GM21515 (cell line): ENCODE measurements around the gene DAZL.
"Not testable (repeated sequence)": the region's sequence is repeated elsewhere in the genome, so short reads cannot be mapped to it uniquely, and the experiment has no call there.

Experiments used
- ATAC-seq: cut with Tn5 transposase; IDR thresholded peaks from one replicate; pipeline ENCODE4 v1.9.1; 2021; ENCODE audit not compliant: unreplicated experiment

The DAZL gene

GRCh38 chr3:16604887-16605602 is at the start of gene DAZL:
DAZL (minus strand) TSS chr3:16605423; CDS start chr3:16605205, 218 bp downstream.
- ATAC-seq, result no peak

GRCh38 chr3:16654976-16655375 is 49.8 kb upstream of the DAZL start:
- ATAC-seq, result no peak

- no peak for ATAC-seq
Measured at GRCh38 chr3:16653712-16654111, 48.5 kb upstream of the DAZL start.

DNA sequence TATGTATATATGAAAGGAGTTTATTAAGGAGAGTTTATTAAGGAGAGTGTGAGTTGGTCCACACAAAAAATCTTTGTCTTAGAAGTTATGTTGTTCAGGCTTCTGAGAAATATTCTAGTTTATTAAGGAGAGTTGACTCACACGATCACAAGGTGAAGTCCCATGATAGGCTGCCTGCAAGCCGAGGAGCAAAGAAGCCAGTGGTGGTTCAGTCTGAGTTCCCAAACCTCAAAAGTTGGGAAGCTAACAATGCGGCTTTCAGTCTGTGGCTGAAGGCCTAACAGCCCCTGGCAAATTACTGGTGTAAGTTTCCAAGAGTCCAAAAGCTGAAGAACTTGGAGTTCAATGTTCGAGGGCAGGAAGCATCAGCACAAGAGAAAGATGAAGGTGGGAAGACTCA is 42.4 kb upstream of the DAZL start:
- no peak for ATAC-seq

- ATAC-seq, result no peak
Measured at GRCh38 chr3:16639806-16640205, 34.6 kb upstream of the DAZL start.

DNA sequence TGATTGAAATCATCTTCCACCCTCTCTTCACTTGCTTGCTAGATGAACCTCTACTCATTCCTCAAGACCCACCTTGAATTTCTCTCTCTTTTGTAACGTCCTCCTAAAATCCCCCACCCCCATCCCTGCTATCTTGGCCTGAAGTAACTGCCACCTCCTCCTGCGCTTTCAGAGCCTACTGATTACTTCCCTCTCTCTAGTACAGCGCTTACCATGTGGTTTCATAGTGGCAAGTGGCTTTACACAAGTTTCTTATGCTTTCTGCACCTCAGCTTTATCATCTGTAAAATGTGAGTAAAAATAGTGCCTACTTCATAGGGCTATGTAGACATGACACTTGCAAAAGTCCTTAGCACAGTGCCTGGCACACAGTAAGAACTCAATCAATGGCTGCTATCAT is 28.7 kb upstream of the DAZL start:
- no peak for ATAC-seq

DNA sequence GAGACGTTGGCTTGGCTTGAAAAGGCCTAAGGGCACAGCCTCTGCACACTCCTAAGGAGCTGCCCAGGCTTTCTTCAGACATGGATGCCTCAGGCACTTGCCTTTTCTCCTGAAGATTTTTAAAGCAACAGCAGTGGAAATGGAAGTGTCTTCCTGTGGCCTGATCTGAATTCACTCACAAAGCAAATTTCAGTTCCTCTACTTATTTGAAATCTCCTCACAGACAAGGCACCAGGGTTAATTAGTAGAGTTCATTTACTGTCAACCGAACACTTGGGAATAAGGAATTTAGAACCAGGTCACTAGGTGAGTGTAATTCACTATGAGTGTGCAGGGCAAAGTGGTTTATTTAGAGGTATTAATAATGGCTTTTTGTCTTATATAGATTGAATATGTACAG is 27.2 kb upstream of the DAZL start:
- no peak for ATAC-seq

DNA sequence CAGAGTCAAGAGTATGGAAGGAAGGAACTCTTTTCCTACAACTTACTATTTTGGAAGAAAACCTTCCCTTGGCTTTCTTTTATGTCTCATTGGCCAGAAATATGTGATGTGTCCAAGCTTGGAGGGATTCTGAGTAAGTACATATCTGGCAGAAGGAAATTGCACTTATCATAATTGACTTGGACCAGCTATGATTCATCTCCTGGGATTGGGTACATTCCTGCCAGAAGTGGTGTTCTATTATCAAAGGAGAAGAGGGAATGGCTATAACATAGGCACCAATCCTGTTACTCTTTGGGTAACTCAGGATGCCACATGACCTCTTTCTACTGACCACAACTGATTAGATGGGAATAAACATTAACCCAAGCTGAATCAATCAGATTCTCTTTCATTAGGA is 13.5 kb upstream of the DAZL start:
- no peak for ATAC-seq

DNA sequence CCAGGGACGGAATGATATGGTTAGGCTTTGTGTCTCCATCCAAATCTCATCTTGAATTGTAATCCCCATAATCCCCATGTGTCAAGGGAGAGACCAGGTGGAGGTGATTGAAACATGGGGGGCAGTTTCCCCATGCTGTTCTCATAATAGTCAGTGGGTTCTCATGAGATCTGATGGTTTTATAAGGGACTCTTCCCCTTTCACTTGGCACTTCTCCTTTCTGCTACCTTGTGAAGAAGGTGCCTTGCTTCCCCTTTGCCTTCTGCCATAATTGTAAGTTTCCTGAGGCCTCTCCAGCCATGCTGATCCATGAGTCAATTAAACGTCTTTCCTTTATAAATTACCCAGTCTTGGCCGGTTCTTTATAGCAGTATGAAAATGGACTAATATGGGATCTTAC is 11.9 kb upstream of the DAZL start:
- ATAC-seq, result not testable (repeated sequence)

- no peak for ATAC-seq
Measured at GRCh38 chr3:16616083-16616482, 10.9 kb upstream of the DAZL start.

DNA sequence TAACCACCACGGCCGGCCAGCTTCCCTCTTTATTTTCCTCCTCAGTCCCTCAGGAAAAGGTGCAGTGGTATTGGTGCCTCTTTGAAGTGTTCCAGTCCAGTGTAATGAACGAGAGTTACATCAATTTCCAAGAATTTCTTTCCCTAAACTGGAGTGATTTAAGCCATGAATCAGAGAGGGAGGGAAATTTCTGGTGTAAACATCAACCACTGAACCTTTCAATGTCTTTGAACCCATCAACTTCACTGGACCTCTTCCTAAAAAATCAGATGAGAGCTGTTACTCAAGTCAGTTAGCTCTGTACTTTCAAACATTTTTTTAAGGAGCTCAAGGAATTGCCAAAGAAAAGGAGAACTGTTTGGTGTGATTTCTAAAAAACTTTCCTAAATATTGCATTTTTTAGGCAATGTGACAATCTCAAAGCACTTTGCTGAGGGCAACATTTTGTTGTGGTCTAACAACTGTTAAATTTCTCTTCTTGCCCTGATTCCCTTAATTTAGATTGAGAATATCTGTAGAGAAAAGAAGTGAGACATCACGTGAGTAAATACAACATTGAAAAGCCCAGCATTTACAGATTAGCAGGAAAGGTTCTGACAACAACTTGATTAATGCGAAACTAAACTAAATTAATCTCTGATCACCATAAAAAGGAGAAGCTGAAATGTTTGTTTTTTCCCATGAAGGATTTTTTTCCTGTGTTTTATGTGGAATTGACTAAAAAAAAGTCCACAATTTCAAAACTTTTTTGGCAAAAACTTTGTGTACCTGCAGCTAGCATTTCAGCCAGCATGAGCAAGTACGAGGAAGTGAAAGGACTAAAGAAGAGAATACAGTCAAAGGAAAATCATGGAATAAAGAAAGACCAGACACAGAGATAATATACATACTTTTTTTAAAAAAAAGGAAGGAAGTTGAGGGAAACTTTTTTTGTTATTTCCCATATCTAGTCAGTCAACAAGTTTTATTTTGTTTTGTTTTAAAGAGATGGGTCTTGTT is 9.1 kb upstream of the DAZL start:
- no peak for ATAC-seq

DNA sequence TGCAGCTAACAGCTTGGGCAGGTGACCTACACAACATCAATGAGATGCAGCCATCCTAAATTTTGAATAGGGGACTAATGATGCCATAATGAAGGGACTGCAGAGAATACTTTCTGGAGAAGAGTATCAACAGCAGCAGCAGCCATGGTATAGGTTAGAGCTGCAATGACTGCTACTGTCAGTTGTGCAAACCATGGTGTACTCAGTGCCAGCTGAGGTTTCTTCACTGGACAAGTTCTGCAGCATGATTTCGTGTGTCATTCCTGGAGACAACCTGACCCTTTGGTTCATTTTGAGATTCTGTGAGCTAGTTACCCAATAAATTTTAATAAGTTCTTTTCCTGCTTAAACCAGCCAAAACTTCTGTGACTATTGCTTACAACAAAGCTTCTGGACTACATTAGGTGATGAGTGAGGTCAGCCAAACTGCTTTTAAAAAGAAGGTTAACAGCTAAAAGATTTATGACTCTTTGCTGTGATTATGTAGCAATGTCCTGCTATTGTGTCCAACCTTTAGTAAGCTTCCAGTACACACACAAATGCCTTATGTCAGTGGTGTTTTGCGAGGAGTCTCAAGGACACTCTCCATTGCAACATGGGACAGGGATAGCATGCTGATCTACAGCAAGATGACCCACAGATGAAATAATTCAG is 4.8 kb upstream of the DAZL start:
- ATAC-seq, result no peak

DNA sequence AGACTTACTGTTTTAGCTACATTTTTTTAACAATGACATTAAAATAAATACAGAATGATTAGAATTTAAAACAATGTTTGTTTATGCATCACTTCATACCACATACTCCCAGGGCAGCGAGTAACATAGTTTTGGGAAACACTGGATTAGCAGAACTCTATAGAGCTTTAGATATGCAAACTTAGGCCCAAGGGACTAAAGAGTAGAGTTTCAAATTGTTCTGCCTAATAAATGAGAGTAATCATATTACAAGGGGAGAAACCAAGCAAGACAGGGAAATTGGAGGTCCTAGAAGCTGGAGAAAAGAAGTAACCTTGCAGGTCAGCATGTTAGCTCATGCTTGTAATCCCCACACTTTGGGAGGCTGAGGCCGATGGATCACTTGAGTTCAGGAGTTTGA is 3.6 kb upstream of the DAZL start:
- ATAC-seq, result no peak

DNA sequence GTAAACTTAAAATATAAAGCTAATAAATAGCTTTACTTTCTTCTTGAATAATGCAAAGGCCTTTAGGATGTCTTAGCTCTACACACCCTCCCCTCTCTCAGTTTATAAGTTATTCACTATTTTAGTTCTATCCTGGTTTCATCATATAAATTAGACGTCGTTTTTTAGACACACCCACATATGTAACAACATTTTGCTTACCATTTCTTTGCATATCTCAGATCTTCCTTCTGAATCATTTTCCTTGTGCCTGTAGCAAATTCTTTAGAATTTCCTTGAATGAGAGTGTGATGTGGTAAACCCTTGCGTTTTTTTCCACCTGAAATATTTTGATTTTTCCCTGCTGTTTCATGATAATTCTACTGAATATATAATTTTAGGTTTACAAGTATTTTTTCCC is 2.5 kb upstream of the DAZL start:
- no peak for ATAC-seq

DNA sequence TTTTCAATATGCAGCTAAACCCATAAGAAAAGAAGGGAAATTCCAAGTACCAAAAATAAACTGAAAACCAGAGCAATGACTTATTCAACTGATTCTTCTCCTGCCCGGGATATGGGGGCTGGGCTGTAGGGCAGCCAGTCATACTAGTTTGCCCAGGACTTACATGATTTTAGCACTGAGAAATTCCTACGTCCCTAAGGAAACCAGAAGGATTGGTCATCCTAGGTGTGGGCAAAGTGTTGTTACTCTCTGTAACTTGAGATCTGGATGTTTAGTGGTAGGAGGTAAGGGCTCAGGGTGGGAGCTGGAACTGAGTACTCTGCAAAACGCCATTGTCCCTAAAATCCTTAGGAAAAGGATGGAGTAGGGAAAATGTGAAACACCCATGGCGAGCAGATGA is 1.2 kb upstream of the DAZL start:
- no peak for ATAC-seq

DNA sequence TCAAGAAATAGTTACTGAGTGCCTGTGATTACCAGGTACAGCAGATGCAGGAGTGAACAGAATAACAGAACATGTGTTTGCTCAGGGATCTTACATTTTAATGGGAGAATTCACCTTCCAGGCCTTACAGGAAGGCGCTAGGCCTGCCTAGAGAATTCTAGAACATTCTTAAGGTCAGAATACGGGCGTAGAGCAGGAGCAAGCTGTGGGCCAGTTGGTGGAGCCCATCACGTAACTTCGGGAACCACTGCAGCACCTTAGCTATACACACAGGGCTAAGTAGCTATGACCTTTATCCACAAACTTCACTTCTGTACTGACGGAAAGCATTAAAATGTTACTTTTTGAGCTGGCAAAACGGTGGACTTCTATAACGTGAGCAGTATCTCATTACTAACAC is 743 bp upstream of the DAZL start:
- ATAC-seq, result no peak

GRCh38 chr3:16604433-16604832 is 790 bp downstream of the DAZL start:
- no peak for ATAC-seq

GRCh38 chr3:16601537-16602005 is 3.7 kb downstream of the DAZL start:
- no peak for ATAC-seq

- no peak for ATAC-seq
Measured at GRCh38 chr3:16600780-16601536, 4.3 kb downstream of the DAZL start.

DNA sequence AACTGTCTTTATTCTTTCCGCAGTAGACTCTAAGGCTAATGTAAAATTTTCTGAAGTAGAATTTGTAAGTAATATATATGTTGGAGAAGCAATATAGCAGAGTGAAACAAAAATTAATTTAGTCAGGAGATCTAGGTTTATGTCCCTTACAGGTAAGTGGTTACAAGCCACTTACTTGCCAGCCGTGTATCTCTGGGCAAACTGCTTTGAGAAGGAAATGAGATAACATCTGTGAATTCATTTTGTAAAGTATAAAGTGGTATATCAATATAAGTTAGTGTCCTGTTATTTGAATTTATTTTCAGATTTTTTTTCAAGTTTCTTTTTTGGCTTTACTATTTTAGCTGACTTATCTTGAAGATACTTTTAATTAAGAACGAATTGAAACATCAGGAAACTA is 5.5 kb downstream of the DAZL start:
- ATAC-seq, result no peak
